CD14-positive monocyte (primary cell): ENCODE results near the gene SORBS1. TPM values are rescaled to one million over a fixed set of nuclear protein-coding genes. Genes with fewer than 3 reads are reported as not detected.

Experiments
- DNase-seq, 3 donors: peaks; one replicate each; pipeline ENCODE4 v3.0.0-alpha.2; 2011 to 2022
- H2AFZ ChIP-seq: 2 replicates; pipeline ENCODE4 v1.6.0; 2012; ENCODE audit warnings: mild to moderate bottlenecking, low read depth, low read length, inconsistent platforms; ENCODE audit not compliant: insufficient read depth, poor library complexity, severe bottlenecking
- H3K27ac ChIP-seq, 2 donors: 1 replicate in 1 of 2; 2 replicates in 1 of 2; pipeline ENCODE4 v1.5.1; 2012 to 2013; ENCODE audit warnings: low read length in 2 of 2, control low read depth in 1 of 2, inconsistent platforms in 1 of 2, low read depth in 1 of 2, mild to moderate bottlenecking in 1 of 2
- H3K27me3 ChIP-seq, 2 donors: one replicate each; pipeline versions ENCODE4 v1.6.0 to v1.6.1; 2011 to 2013; ENCODE audit warnings: low read length in 2 of 2; ENCODE audit not compliant: control insufficient read depth in 2 of 2, insufficient read depth in 2 of 2
- H3K36me3 ChIP-seq, 2 donors: replicated peaks in 1 of 2; 1 replicate in 1 of 2; 2 replicates in 1 of 2; pipeline versions ENCODE4 v1.5.1 to v1.6.1; 2012 to 2013; ENCODE audit warnings: low read length in 2 of 2, control low read depth in 1 of 2, inconsistent platforms in 1 of 2, mild to moderate bottlenecking in 1 of 2; ENCODE audit not compliant: insufficient read depth in 2 of 2, control insufficient read depth in 1 of 2
- H3K4me1 ChIP-seq, 2 donors: 1 replicate in 1 of 2; 2 replicates in 1 of 2; pipeline versions ENCODE4 v1.5.1 to v1.6.1; 2012 to 2013; ENCODE audit warnings: low read length in 2 of 2, control low read depth in 1 of 2, inconsistent platforms in 1 of 2, mild to moderate bottlenecking in 1 of 2, moderate library complexity in 1 of 2; ENCODE audit not compliant: insufficient read depth in 2 of 2, control insufficient read depth in 1 of 2
- H3K4me2 ChIP-seq: replicated peaks from 2 replicates; pipeline ENCODE3; 2012; ENCODE audit warnings: low read length, moderate library complexity, mild to moderate bottlenecking; ENCODE audit not compliant: poor library complexity, severe bottlenecking; ENCODE audit errors: extremely low read depth
- H3K4me3 ChIP-seq, 3 experiments: fragments of 200-600 bp in 1 of 3; sonication (generic) in 1 of 3; replicated peaks in 1 of 3; 1 replicate in 2 of 3; 2 replicates in 1 of 3; pipeline ENCODE4 v1.5.1; 2011 to 2013; ENCODE audit warnings: low read length in 3 of 3, mild to moderate bottlenecking in 3 of 3, control low read depth in 2 of 3, low read depth in 2 of 3, inconsistent platforms in 1 of 3, moderate library complexity in 1 of 3
- H3K79me2 ChIP-seq: 2 replicates; pipeline ENCODE4 v1.6.0; 2012; ENCODE audit warnings: mild to moderate bottlenecking, control low read depth, inconsistent platforms, low read length, moderate library complexity; ENCODE audit not compliant: insufficient read depth
- H3K9ac ChIP-seq: 2 replicates; pipeline ENCODE4 v1.6.0; 2017; ENCODE audit warnings: low read length, mild to moderate bottlenecking; ENCODE audit not compliant: insufficient read depth, poor library complexity, severe bottlenecking
- H3K9me3 ChIP-seq, 2 donors: replicated peaks in 1 of 2; 1 replicate in 1 of 2; 2 replicates in 1 of 2; pipeline versions ENCODE4 v1.5.1 to v1.6.1; 2012 to 2013; ENCODE audit warnings: low read length in 2 of 2, control low read depth in 1 of 2; ENCODE audit not compliant: control insufficient read depth in 1 of 2, insufficient read depth in 1 of 2
- H4K20me1 ChIP-seq: 2 replicates; pipeline ENCODE4 v1.6.0; 2012; ENCODE audit warnings: mild to moderate bottlenecking, low read length, control low read depth, moderate library complexity; ENCODE audit not compliant: insufficient read depth
- H3K27ac Mint-ChIP-seq, 7 donors: one replicate each; pipeline ENCODE4 v1.8.0; 2020; ENCODE audit warnings: mild to moderate bottlenecking in 7 of 7, mixed read lengths in 7 of 7, moderate library complexity in 6 of 7, inconsistent platforms in 2 of 7
- H3K27me3 Mint-ChIP-seq, 3 donors: one replicate each; pipeline ENCODE4 v1.8.0; 2021 to 2022; ENCODE audit warnings: low read depth in 3 of 3, mild to moderate bottlenecking in 3 of 3, mixed read lengths in 3 of 3, moderate library complexity in 3 of 3, inconsistent platforms in 1 of 3
- H3K36me3 Mint-ChIP-seq, 2 donors: one replicate each; pipeline ENCODE4 v1.8.0; 2020; ENCODE audit warnings: mixed read lengths in 2 of 2, inconsistent platforms in 1 of 2, mild to moderate bottlenecking in 1 of 2
- H3K4me1 Mint-ChIP-seq: one replicate; pipeline ENCODE4 v1.8.0; 2020; ENCODE audit warnings: mild to moderate bottlenecking, mixed read lengths
- H3K4me3 Mint-ChIP-seq, 2 donors: one replicate each; pipeline ENCODE4 v1.8.0; 2020; ENCODE audit warnings: mild to moderate bottlenecking in 2 of 2, mixed read lengths in 2 of 2, moderate library complexity in 1 of 2
- H3K9me3 Mint-ChIP-seq, 7 donors: one replicate each; pipeline ENCODE4 v1.8.0; 2020 to 2022; ENCODE audit warnings: mixed read lengths in 7 of 7, mild to moderate bottlenecking in 6 of 7, moderate library complexity in 6 of 7, inconsistent platforms in 2 of 7
- CTCF ChIP-seq: fragments of 200-600 bp; IDR thresholded peaks from one replicate; pipeline ENCODE4 v1.8.0; 2022; ENCODE audit warnings: antibody characterized with exemption, mild to moderate bottlenecking
- WGBS: methylation state at CpG from one replicate; pipeline ENCODE4 v1.1.5; 2013; ENCODE audit warnings: missing lambda C conversion rate; ENCODE audit not compliant: insufficient coverage; 5-methylcytosine and 5-hydroxymethylcytosine counted together
- intact Hi-C, 2 donors: fragments of 100-400 bp; cut with micrococcal nuclease; formaldehyde crosslinking; loops; one replicate each; pipeline versions ENCODE4 v1.15.0 to v1.15.1; 2023
- polyA plus RNA-seq, 3 donors: library from polyadenylated mRNA; depleted of rRNA in 1 of 3; unstranded in 2 of 3; stranded (reverse) in 1 of 3; fragments of 300-500 nt in 2 of 3; fragments of >200 nt in 1 of 3; fragmentation: Illumina TruSeq in 2 of 3; gene quantifications; 1 replicate in 2 of 3; 2 replicates in 1 of 3; pipeline ENCODE4 v1.2.3, GENCODE V29; 2012 to 2021

Gene SORBS1
- polyA plus RNA-seq, 3 donors: 0.08 to 0.15 TPM; not detected in 1

GRCh38 chr10:95487994-95488393 is 73.2 kb downstream of the SORBS1 start:
- Histone ChIP-seq H3K79me2 (no peaks in the 10 kb centered on the region), H3K4me2 (no peak overlapping the region), H3K4me1 (no peaks in the 10 kb centered on the region), H3K27ac (no peak overlapping the region), H3K9ac (no peak overlapping the region), H3K9me3 (no peaks in the 10 kb centered on the region), H2AFZ (no peak overlapping the region), H3K27me3 (no peaks in the 10 kb centered on the region), H3K4me3 (no peak overlapping the region), H3K36me3 (no peaks in the 10 kb centered on the region), H4K20me1 (no peaks in the 10 kb centered on the region)
- Mint-ChIP-seq H3K27ac (no peak overlapping the region), H3K9me3 (no peaks in the 10 kb centered on the region), H3K27me3 (peaks cover 2 to 4% (median 3%) of the 10 kb centered on the region in 3 donors), H3K36me3 (no peaks in the 10 kb centered on the region), H3K4me1 (no peaks in the 10 kb centered on the region), H3K4me3 (no peak overlapping the region)
- TF ChIP-seq CTCF: no peak
- no peak for DNase-seq
- intact Hi-C loops: no loop called here

GRCh38 chr10:95485056-95485844 is 75.9 kb downstream of the SORBS1 start:
- Histone ChIP-seq H3K79me2 (no peaks in the 10 kb centered on the region), H3K9me3 (no peaks in the 10 kb centered on the region), H3K9ac (no peak overlapping the region), H3K27ac (no peak overlapping the region), H3K36me3 (no peaks in the 10 kb centered on the region), H3K27me3 (no peaks in the 10 kb centered on the region), H2AFZ (no peak overlapping the region), H3K4me1 (no peaks in the 10 kb centered on the region), H3K4me2 (no peak overlapping the region), H3K4me3 (no peak overlapping the region), H4K20me1 (no peaks in the 10 kb centered on the region)
- Mint-ChIP-seq H3K4me1 (peaks cover under 1% of the 10 kb centered on the region), H3K36me3 (no peaks in the 10 kb centered on the region), H3K27ac (no peak overlapping the region), H3K4me3 (no peak overlapping the region), H3K9me3 (no peaks in the 10 kb centered on the region), H3K27me3 (peaks cover 2 to 5% (median 3%) of the 10 kb centered on the region in 3 donors)
- WGBS: no CpG with 5 or more reads among the region's 4 CpGs
- TF ChIP-seq CTCF: no peak
- intact Hi-C loops: no loop called here
- no peak for DNase-seq
